ENCODE measurements around the gene NOL6.

Gene NOL6

GRCh38 chr9:33445389-33446239 is 28.1 kb downstream of the NOL6 start:
- TF ChIP-seq CTCF (IDR thresholded peaks at IDR 0.05) (no peak), ZFX (IDR thresholded peaks at IDR 0.05; ENCODE audit: borderline replicate concordance) (no peak)
- peak overlapping the region; percentile 82 for H3K27ac ChIP-seq

GRCh38 chr9:33443464-33444154 is 30.1 kb downstream of the NOL6 start:
- TF ChIP-seq ZFX (IDR thresholded peaks at IDR 0.05; ENCODE audit: borderline replicate concordance) (no peak), CTCF (IDR thresholded peaks at IDR 0.05) (no peak)
- peak overlapping the region; percentile 82 for H3K27ac ChIP-seq

- no peak for TF ChIP-seq CTCF (IDR thresholded peaks at IDR 0.05)
- peak overlapping the region; percentile 82; the same call in 1 of the 2 replicates for H3K27ac ChIP-seq
Observed at GRCh38 chr9:33443047-33443446, 30.7 kb downstream of the NOL6 start.

GRCh38 chr9:33442125-33442524 is 31.6 kb downstream of the NOL6 start:
- TF ChIP-seq ZFX (IDR thresholded peaks at IDR 0.05; ENCODE audit: borderline replicate concordance), result no peak
- TF ChIP-seq CTCF (IDR thresholded peaks at IDR 0.05), result no peak
- no peak overlapping the region for H3K27ac ChIP-seq

- H3K27ac ChIP-seq, result no peak overlapping the region
- no peak for TF ChIP-seq ZFX (IDR thresholded peaks at IDR 0.05; ENCODE audit: borderline replicate concordance)
- no peak for TF ChIP-seq CTCF (IDR thresholded peaks at IDR 0.05)
Observed at GRCh38 chr9:33440609-33441008, 33.1 kb downstream of the NOL6 start.

- no peak for TF ChIP-seq ZFX (IDR thresholded peaks at IDR 0.05; ENCODE audit: borderline replicate concordance)
- no peak for TF ChIP-seq CTCF (IDR thresholded peaks at IDR 0.05)
- no peak overlapping the region for H3K27ac ChIP-seq
Observed at GRCh38 chr9:33440204-33440603, 33.5 kb downstream of the NOL6 start.

GRCh38 chr9:33439731-33440130 is 34.0 kb downstream of the NOL6 start:
- TF ChIP-seq ZFX (IDR thresholded peaks at IDR 0.05; ENCODE audit: borderline replicate concordance) (no peak), CTCF (IDR thresholded peaks at IDR 0.05) (no peak)
- no peak overlapping the region for H3K27ac ChIP-seq

All from 22Rv1 (cell line).